ENCODE results near the gene PLCL2. TPM values are rescaled to one million over a fixed set of nuclear protein-coding genes. Genes with fewer than 3 reads are reported as not detected.

PLCL2 gene
- polyA plus RNA-seq, 1 donor, result 10.2 TPM

- H3K4me1 ChIP-seq (ENCODE audit: control insufficient read depth, insufficient read depth, low read length), result no peaks in the 10 kb centered on the region
- no peak overlapping the region for H3K27ac ChIP-seq (ENCODE audit: low read length)
- peaks cover 2% of the 10 kb centered on the region for H3K36me3 ChIP-seq (ENCODE audit: control insufficient read depth, insufficient read depth, low read length)
- H3K27me3 ChIP-seq (ENCODE audit: control insufficient read depth, insufficient read depth, low read length), result no peaks in the 10 kb centered on the region
- WGBS (ENCODE audit: insufficient coverage, low lambda C conversion rate), result no CpG with 5 or more reads among the region's 1 CpG
- H3K9me3 ChIP-seq (ENCODE audit: control insufficient read depth, low read depth, low read length), result no peaks in the 10 kb centered on the region
- H3K4me3 ChIP-seq (ENCODE audit: low read length), result no peak overlapping the region
- DNase-seq, result no peak
Measured at GRCh38 chr3:17054301-17054981, 169.7 kb downstream of the PLCL2 start.

DNA sequence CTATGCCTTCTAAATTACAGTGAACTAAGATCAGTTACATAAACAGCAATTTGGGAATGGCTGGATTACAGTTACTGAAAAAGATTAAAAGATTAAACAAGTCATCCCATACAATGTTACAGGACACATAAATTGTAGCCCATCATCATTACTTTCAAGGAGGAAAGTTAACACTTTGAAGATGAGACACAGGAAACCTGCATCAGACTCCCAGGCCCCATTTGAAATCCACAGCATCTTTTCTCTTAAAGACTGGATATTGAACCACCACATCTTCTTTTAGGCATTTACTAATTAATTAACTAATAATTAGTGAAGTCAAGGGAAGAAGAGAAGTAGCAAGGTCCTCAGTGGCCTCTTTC, 170.2 kb downstream of the PLCL2 start:
- Histone ChIP-seq H3K27ac (ENCODE audit: low read length) (no peak overlapping the region), H3K9me3 (ENCODE audit: control insufficient read depth, low read depth, low read length) (no peaks in the 10 kb centered on the region), H3K4me3 (ENCODE audit: low read length) (no peak overlapping the region), H3K36me3 (ENCODE audit: control insufficient read depth, insufficient read depth, low read length) (peaks cover 2% of the 10 kb centered on the region), H3K27me3 (ENCODE audit: control insufficient read depth, insufficient read depth, low read length) (no peaks in the 10 kb centered on the region), H3K4me1 (ENCODE audit: control insufficient read depth, insufficient read depth, low read length) (no peaks in the 10 kb centered on the region)
- DNase-seq, result no peak

GRCh38 chr3:17055374-17056276, 170.9 kb downstream of the PLCL2 start:
- DNase-seq, result no peak
- H3K9me3 ChIP-seq (ENCODE audit: control insufficient read depth, low read depth, low read length), result no peaks in the 10 kb centered on the region
- H3K4me3 ChIP-seq (ENCODE audit: low read length), result no peak overlapping the region
- peaks cover 2% of the 10 kb centered on the region for H3K36me3 ChIP-seq (ENCODE audit: control insufficient read depth, insufficient read depth, low read length)
- H3K4me1 ChIP-seq (ENCODE audit: control insufficient read depth, insufficient read depth, low read length), result no peaks in the 10 kb centered on the region
- no peak overlapping the region for H3K27ac ChIP-seq (ENCODE audit: low read length)
- WGBS (ENCODE audit: insufficient coverage, low lambda C conversion rate), result 60% methylated on average over 1 of the region's 7 CpGs
- no peaks in the 10 kb centered on the region for H3K27me3 ChIP-seq (ENCODE audit: control insufficient read depth, insufficient read depth, low read length)

DNA sequence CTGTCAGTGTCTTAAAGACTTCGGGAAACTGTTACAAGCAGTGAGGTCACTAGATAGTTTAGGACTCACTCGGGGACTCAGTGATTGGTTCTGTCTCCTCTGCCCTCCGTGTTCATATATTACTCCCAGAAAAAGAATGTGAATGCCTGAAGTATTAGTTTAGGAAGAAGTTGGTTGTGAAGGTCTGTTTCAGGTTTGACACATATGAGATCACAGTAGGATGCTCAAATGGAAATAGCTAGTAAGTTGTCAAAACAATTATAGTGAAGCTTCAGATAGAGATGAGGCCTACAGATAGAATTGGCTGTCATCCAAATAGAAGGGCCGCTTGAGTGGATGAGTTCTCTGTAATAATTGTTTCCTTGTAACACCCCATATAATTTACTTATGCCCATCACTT, 172.6 kb downstream of the PLCL2 start:
- no CpG with 5 or more reads among the region's 4 CpGs for WGBS (ENCODE audit: insufficient coverage, low lambda C conversion rate)
- H3K4me3 ChIP-seq (ENCODE audit: low read length), result no peak overlapping the region
- H3K27ac ChIP-seq (ENCODE audit: low read length), result no peak overlapping the region
- no peaks in the 10 kb centered on the region for H3K4me1 ChIP-seq (ENCODE audit: control insufficient read depth, insufficient read depth, low read length)
- H3K9me3 ChIP-seq (ENCODE audit: control insufficient read depth, low read depth, low read length), result no peaks in the 10 kb centered on the region
- DNase-seq, result no peak
- H3K27me3 ChIP-seq (ENCODE audit: control insufficient read depth, insufficient read depth, low read length), result no peaks in the 10 kb centered on the region
- peaks cover 2% of the 10 kb centered on the region for H3K36me3 ChIP-seq (ENCODE audit: control insufficient read depth, insufficient read depth, low read length)

DNA sequence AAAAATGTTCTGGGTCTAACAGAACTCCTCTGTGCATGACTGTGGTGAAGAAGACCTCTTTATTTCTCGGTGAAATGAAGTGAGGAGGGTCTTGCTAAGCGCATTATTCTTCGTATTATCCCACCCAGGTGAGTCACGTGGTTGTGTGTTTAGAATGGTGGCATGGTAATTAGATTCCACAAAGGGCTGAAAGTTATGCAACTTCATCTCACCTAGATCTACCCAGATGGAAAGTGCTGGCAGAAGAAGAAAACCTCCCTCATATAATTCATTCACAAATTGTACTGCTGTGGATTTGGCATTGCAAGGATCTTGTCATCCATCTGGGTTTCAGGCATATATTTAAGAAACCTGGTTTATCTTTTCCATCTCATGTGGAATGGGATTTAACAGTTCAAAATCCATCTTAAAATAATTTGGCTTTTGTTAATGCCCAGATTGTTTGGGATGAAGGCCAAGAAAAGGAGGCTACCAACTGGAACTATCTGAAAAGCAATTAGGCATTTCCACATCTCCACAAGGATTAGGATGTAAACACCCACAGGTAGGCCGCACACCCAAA, 175.3 kb downstream of the PLCL2 start:
- Histone ChIP-seq H3K4me1 (ENCODE audit: control insufficient read depth, insufficient read depth, low read length) (no peaks in the 10 kb centered on the region), H3K27me3 (ENCODE audit: control insufficient read depth, insufficient read depth, low read length) (no peaks in the 10 kb centered on the region), H3K4me3 (ENCODE audit: low read length) (no peak overlapping the region), H3K9me3 (ENCODE audit: control insufficient read depth, low read depth, low read length) (no peaks in the 10 kb centered on the region), H3K36me3 (ENCODE audit: control insufficient read depth, insufficient read depth, low read length) (peaks cover 2% of the 10 kb centered on the region), H3K27ac (ENCODE audit: low read length) (no peak overlapping the region)
- DNase-seq, result no peak
- no CpG with 5 or more reads among the region's 5 CpGs for WGBS (ENCODE audit: insufficient coverage, low lambda C conversion rate)

GRCh38 chr3:17061005-17061404, 176.2 kb downstream of the PLCL2 start:
- no peak for DNase-seq
- no peak overlapping the region for H3K27ac ChIP-seq (ENCODE audit: low read length)
- no peaks in the 10 kb centered on the region for H3K27me3 ChIP-seq (ENCODE audit: control insufficient read depth, insufficient read depth, low read length)
- peaks cover 2% of the 10 kb centered on the region for H3K36me3 ChIP-seq (ENCODE audit: control insufficient read depth, insufficient read depth, low read length)
- H3K4me1 ChIP-seq (ENCODE audit: control insufficient read depth, insufficient read depth, low read length), result no peaks in the 10 kb centered on the region
- 88% methylated on average over 3 of the region's 3 CpGs for WGBS (ENCODE audit: insufficient coverage, low lambda C conversion rate)
- H3K9me3 ChIP-seq (ENCODE audit: control insufficient read depth, low read depth, low read length), result no peaks in the 10 kb centered on the region
- no peak overlapping the region for H3K4me3 ChIP-seq (ENCODE audit: low read length)

DNA sequence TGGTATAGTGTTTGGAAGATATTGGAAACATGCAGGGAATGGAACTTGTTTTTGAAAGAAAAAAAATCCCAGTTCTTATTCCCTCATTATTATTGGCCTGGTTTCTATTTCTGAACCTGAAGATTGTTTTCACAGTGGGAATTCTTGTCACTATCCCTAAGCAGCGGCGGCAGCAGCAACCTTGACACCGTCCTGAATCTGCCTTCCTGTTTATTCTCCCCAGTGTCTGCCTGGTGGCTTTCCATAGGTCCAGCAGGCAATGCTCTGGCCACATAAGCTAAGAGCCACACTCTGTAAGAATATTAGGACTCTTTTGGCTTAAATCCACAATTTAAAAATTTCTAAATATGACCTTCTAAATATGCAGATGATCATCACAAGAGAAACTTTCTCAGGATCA, 178.0 kb downstream of the PLCL2 start:
- no peaks in the 10 kb centered on the region for H3K9me3 ChIP-seq (ENCODE audit: control insufficient read depth, low read depth, low read length)
- peaks cover 2% of the 10 kb centered on the region for H3K36me3 ChIP-seq (ENCODE audit: control insufficient read depth, insufficient read depth, low read length)
- no CpG with 5 or more reads among the region's 3 CpGs for WGBS (ENCODE audit: insufficient coverage, low lambda C conversion rate)
- H3K4me1 ChIP-seq (ENCODE audit: control insufficient read depth, insufficient read depth, low read length), result no peaks in the 10 kb centered on the region
- no peak overlapping the region for H3K4me3 ChIP-seq (ENCODE audit: low read length)
- no peak overlapping the region for H3K27ac ChIP-seq (ENCODE audit: low read length)
- no peaks in the 10 kb centered on the region for H3K27me3 ChIP-seq (ENCODE audit: control insufficient read depth, insufficient read depth, low read length)
- DNase-seq, result no peak

- Histone ChIP-seq H3K4me3 (ENCODE audit: low read length) (no peak overlapping the region), H3K27ac (ENCODE audit: low read length) (no peak overlapping the region), H3K9me3 (ENCODE audit: control insufficient read depth, low read depth, low read length) (no peaks in the 10 kb centered on the region), H3K36me3 (ENCODE audit: control insufficient read depth, insufficient read depth, low read length) (peaks cover 5% of the 10 kb centered on the region), H3K27me3 (ENCODE audit: control insufficient read depth, insufficient read depth, low read length) (no peaks in the 10 kb centered on the region), H3K4me1 (ENCODE audit: control insufficient read depth, insufficient read depth, low read length) (no peaks in the 10 kb centered on the region)
- WGBS (ENCODE audit: insufficient coverage, low lambda C conversion rate), result 100% methylated on average over 1 of the region's 3 CpGs
- no peak for DNase-seq
Measured at GRCh38 chr3:17063596-17063995, 178.8 kb downstream of the PLCL2 start.

DNA sequence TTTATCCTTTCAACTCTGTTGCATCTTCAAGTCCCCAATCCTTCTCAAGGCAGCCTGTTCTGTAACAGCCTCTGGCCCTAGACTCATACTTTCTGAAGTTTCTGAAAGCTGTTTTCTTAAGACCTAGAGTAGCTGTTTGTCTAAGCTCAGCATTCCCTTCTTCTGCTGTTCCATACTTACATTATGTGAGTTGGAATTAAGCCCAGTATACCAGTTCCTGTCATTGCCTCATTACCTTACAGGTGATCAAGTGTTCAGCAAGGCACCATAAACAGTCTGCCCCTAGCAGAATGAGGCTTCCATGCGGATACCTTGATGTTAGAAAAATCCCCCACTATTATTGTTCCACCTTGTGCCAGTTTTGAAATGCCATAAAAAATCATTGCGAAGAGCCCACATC, 180.6 kb downstream of the PLCL2 start:
- no CpG with 5 or more reads among the region's 2 CpGs for WGBS (ENCODE audit: insufficient coverage, low lambda C conversion rate)
- Histone ChIP-seq H3K9me3 (ENCODE audit: control insufficient read depth, low read depth, low read length) (no peaks in the 10 kb centered on the region), H3K27me3 (ENCODE audit: control insufficient read depth, insufficient read depth, low read length) (no peaks in the 10 kb centered on the region), H3K36me3 (ENCODE audit: control insufficient read depth, insufficient read depth, low read length) (peaks cover 14% of the 10 kb centered on the region), H3K4me1 (ENCODE audit: control insufficient read depth, insufficient read depth, low read length) (no peaks in the 10 kb centered on the region), H3K4me3 (ENCODE audit: low read length) (no peak overlapping the region), H3K27ac (ENCODE audit: low read length) (no peak overlapping the region)
- DNase-seq, result no peak

DNA sequence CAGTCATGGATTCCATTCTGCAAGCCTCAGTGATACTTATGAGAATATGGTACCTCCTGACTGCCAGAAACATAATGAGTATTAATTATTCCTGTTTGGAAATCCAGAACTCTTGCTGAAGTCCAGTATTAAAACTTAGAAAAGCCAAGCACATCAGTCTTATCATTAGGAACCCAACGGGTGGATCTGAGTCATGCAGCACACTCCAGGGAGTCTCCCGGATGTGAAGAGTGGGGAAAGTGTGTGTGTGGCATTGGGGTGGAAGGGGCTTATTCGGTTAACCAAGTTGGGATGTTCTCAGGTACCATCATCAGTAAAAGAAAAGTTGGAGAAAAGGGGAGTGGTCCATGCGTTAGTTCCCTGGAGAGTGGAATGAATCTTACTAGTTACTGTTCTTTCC, 181.1 kb downstream of the PLCL2 start:
- no peak overlapping the region for H3K27ac ChIP-seq (ENCODE audit: low read length)
- 100% methylated on average over 1 of the region's 4 CpGs for WGBS (ENCODE audit: insufficient coverage, low lambda C conversion rate)
- DNase-seq, result no peak
- H3K4me3 ChIP-seq (ENCODE audit: low read length), result no peak overlapping the region
- peaks cover 14% of the 10 kb centered on the region for H3K36me3 ChIP-seq (ENCODE audit: control insufficient read depth, insufficient read depth, low read length)
- no peaks in the 10 kb centered on the region for H3K27me3 ChIP-seq (ENCODE audit: control insufficient read depth, insufficient read depth, low read length)
- H3K4me1 ChIP-seq (ENCODE audit: control insufficient read depth, insufficient read depth, low read length), result no peaks in the 10 kb centered on the region
- H3K9me3 ChIP-seq (ENCODE audit: control insufficient read depth, low read depth, low read length), result no peaks in the 10 kb centered on the region
